H1 (cell line): ENCODE data around the gene WASF3. TPM values are rescaled to one million over a fixed set of nuclear protein-coding genes. Genes with fewer than 3 reads are reported as not detected.

ENCODE experiments used
- CBX8 ChIP-seq: fragments of 300-800, 300-1000 bp; sonication (generic); IDR thresholded peaks from 2 replicates; pipeline ENCODE4 v1.7.1; 2016; ENCODE audit warnings: low read depth, low read length, borderline replicate concordance
- GABPA ChIP-seq: IDR thresholded peaks from 2 replicates; pipeline ENCODE4 v1.6.1; 2011; ENCODE audit warnings: mild to moderate bottlenecking, low read length, moderate library complexity, borderline replicate concordance; ENCODE audit not compliant: insufficient read depth
- GTF2F1 ChIP-seq: IDR thresholded peaks from 2 replicates; pipeline ENCODE4 v1.6.1; 2012; ENCODE audit warnings: low read depth, low read length, improper control_type of control experiment, borderline replicate concordance
- HDAC2 ChIP-seq, 2 experiments: fragments of 300-600 bp in 1 of 2; sonication (generic) in 1 of 2; IDR thresholded peaks; 2 replicates each; pipeline ENCODE4 v1.6.1; 2011 to 2012; ENCODE audit warnings: low read depth in 2 of 2, low read length in 2 of 2, mild to moderate bottlenecking in 2 of 2, moderate library complexity in 2 of 2, borderline replicate concordance in 1 of 2, inconsistent platforms in 1 of 2
- KDM5A ChIP-seq: fragments of 200-600 bp; IDR thresholded peaks from 2 replicates; pipeline ENCODE4 v1.7.1; 2012; ENCODE audit warnings: mild to moderate bottlenecking, low read length, inconsistent platforms, mixed read lengths
- MAX ChIP-seq: IDR thresholded peaks from 2 replicates; pipeline ENCODE4 v1.6.1; 2012; ENCODE audit warnings: inconsistent platforms
- TBP ChIP-seq: IDR thresholded peaks from 2 replicates; pipeline ENCODE4 v1.6.1; 2011; ENCODE audit warnings: low read depth, low read length, improper control_type of control experiment
- polyA plus RNA-seq, 7 experiments: library from polyadenylated mRNA; depleted of rRNA in 3 of 7; stranded (reverse) in 5 of 7; unstranded in 2 of 7; fragments of >200 nt in 5 of 7; fragments of 200-250 nt in 2 of 7; gene quantifications; 1 replicate in 5 of 7; 2 replicates in 1 of 7; 4 replicates in 1 of 7; pipeline versions ENCODE4 v1.2.1 to v1.2.3, GENCODE V29; 2011 to 2013; ENCODE audit warnings: missing spikeins in 2 of 7, mixed read lengths in 2 of 7
- total RNA-seq: library from RNA; stranded (reverse); fragmentation: NEBNext Ultra II Directional; extraction: Animal tissue kit (Norgen Biotek cat#: 25700); gene quantifications from 2 replicates; pipeline ENCODE4 v1.2.1, GENCODE V29; 2021

WASF3 gene
- total and polyA plus RNA-seq, 2 of the 8 experiments (the other 6 are each of a cell fraction or from before 2014, with no cell fraction given): 18.7 to 39.8 TPM

- TF ChIP-seq HDAC2 (IDR thresholded peaks at IDR 0.05; ENCODE audit: borderline replicate concordance in 1 of 2, low read depth in 2 of 2, low read length in 2 of 2) (no peak), KDM5A (no peak), MAX (no peak), CBX8 (no peak), GABPA (no peak), TBP (no peak), GTF2F1 (no peak)
These were observed 18.8 kb upstream of the WASF3 start (continued) for GRCh38 chr13:26538363-26539317.
